ENCODE results near the gene GCNT2. TPM values are rescaled to one million over a fixed set of nuclear protein-coding genes. Genes with fewer than 3 reads are reported as not detected.
A peak's percentile ranks its signal among the peaks of the same experiment; 100 is the strongest.

The GCNT2 gene
- total and polyA plus RNA-seq, 2 donors (not counting 1 experiment from before 2014, with no cell fraction given), result 1.3 to 2.1 TPM

DNA sequence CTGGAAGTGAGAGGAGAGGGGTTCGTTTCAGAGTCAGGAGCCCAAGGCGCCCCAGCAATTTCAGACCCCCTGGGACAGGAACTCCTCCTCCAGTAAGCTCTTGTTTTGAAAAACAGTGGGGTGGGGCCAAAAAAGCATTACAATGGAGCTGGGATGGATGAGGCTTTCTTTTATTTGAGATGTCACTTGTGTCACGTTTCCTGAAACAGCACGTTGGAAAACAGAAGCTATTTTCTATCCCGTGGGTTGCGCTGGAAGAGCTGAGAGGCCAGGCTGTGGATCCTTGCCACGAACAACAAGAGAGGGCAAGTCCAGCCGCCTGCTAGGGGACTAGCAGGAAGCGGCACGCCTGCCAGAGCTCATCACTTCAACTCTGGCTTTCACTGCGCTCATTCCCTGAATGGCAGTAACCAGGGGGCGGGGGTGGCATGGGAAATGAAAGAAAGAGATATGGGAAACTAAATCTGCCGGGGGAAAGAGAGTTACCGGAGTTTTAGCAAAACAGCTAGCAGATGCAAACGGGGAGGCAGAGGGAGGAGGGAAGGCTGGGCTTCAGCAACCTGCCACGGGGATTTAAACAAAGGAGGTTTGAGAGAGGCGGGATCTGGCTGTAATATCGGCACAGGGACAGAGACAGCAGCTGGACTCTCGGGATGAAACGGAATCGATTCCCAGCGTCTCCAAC is 34.6 kb downstream of the GCNT2 start:
- H3K79me2 ChIP-seq (ENCODE audit: control insufficient read depth, insufficient read depth, low read length), result no peaks in the 10 kb centered on the region
- no peaks in the 10 kb centered on the region for H3K27me3 ChIP-seq (ENCODE audit: control insufficient read depth, insufficient read depth, low read length)
- no peak for TF ChIP-seq EZH2 (IDR thresholded peaks at IDR 0.05; ENCODE audit: low read length, missing control alignments)
- TF ChIP-seq, protein P1, sequence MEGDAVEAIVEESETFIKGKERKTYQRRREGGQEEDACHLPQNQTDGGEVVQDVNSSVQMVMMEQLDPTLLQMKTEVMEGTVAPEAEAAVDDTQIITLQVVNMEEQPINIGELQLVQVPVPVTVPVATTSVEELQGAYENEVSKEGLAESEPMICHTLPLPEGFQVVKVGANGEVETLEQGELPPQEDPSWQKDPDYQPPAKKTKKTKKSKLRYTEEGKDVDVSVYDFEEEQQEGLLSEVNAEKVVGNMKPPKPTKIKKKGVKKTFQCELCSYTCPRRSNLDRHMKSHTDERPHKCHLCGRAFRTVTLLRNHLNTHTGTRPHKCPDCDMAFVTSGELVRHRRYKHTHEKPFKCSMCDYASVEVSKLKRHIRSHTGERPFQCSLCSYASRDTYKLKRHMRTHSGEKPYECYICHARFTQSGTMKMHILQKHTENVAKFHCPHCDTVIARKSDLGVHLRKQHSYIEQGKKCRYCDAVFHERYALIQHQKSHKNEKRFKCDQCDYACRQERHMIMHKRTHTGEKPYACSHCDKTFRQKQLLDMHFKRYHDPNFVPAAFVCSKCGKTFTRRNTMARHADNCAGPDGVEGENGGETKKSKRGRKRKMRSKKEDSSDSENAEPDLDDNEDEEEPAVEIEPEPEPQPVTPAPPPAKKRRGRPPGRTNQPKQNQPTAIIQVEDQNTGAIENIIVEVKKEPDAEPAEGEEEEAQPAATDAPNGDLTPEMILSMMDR (conservative IDR thresholded peaks at IDR 0.05 in 1 of 2, IDR thresholded peaks at IDR 0.05 in 1 of 2; ENCODE audit: low read depth in 1 of 2, low read length in 2 of 2), result peak in 1 of 2 donors; percentile 2
- H3K27ac ChIP-seq (ENCODE audit: insufficient read depth, low read length), result no peak overlapping the region
- H3K9me3 ChIP-seq (ENCODE audit: control insufficient read depth, insufficient read depth, low read depth, low read length), result no peaks in the 10 kb centered on the region
- no peak overlapping the region for H3K9ac ChIP-seq (ENCODE audit: insufficient read depth, low read length)
- peak overlapping the region; percentile 83 for H3K4me2 ChIP-seq (ENCODE audit: extremely low read depth, insufficient read depth, low read length)
- H2AFZ ChIP-seq (ENCODE audit: low read length), result peak overlapping the region; percentile 69
- DNase-seq (ENCODE audit: low read depth in 2 of 2), result peak; percentile 41 to 46
- H3K4me3 ChIP-seq (replicated peaks in 1 of 4; ENCODE audit: control extremely low read depth in 1 of 4, insufficient read depth in 1 of 4, low read depth in 3 of 4, low read length in 4 of 4), result peak overlapping the region; percentile 32 to 60 (median 44)
- peaks cover 2% of the 10 kb centered on the region for H3K4me1 ChIP-seq (ENCODE audit: control insufficient read depth, extremely low read depth, insufficient read depth, low read length)
- H3K36me3 ChIP-seq (ENCODE audit: control insufficient read depth, insufficient read depth, low read length), result no peaks in the 10 kb centered on the region
- H4K20me1 ChIP-seq (ENCODE audit: control insufficient read depth, extremely low read depth, insufficient read depth, low read length), result peaks cover 2% of the 10 kb centered on the region

DNA sequence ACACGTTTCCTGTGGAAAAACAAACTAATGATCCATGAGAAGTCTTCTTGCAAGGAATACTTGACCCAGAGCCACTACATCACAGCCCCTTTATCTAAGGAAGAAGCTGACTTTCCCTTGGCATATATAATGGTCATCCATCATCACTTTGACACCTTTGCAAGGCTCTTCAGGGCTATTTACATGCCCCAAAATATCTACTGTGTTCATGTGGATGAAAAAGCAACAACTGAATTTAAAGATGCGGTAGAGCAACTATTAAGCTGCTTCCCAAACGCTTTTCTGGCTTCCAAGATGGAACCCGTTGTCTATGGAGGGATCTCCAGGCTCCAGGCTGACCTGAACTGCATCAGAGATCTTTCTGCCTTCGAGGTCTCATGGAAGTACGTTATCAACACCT is 35.4 kb downstream of the GCNT2 start:
- Histone ChIP-seq H3K27ac (ENCODE audit: insufficient read depth, low read length) (no peak overlapping the region), H3K9ac (ENCODE audit: insufficient read depth, low read length) (no peak overlapping the region), H3K4me1 (ENCODE audit: control insufficient read depth, extremely low read depth, insufficient read depth, low read length) (peaks cover 2% of the 10 kb centered on the region), H3K9me3 (ENCODE audit: control insufficient read depth, insufficient read depth, low read depth, low read length) (no peaks in the 10 kb centered on the region), H2AFZ (ENCODE audit: low read length) (no peak overlapping the region), H4K20me1 (ENCODE audit: control insufficient read depth, extremely low read depth, insufficient read depth, low read length) (peaks cover 2% of the 10 kb centered on the region), H3K4me3 (replicated peaks in 1 of 4; ENCODE audit: control extremely low read depth in 1 of 4, insufficient read depth in 1 of 4, low read depth in 3 of 4, low read length in 4 of 4) (peak overlapping the region in 2 of 4 experiments; percentile 53 to 60), H3K27me3 (ENCODE audit: control insufficient read depth, insufficient read depth, low read length) (no peaks in the 10 kb centered on the region), H3K4me2 (ENCODE audit: extremely low read depth, insufficient read depth, low read length) (peak overlapping the region; percentile 1), H3K36me3 (ENCODE audit: control insufficient read depth, insufficient read depth, low read length) (no peaks in the 10 kb centered on the region), H3K79me2 (ENCODE audit: control insufficient read depth, insufficient read depth, low read length) (no peaks in the 10 kb centered on the region)
- TF ChIP-seq EZH2 (IDR thresholded peaks at IDR 0.05; ENCODE audit: low read length, missing control alignments), result no peak
- TF ChIP-seq, protein P1 (conservative IDR thresholded peaks at IDR 0.05 in 1 of 2, IDR thresholded peaks at IDR 0.05 in 1 of 2; ENCODE audit: low read depth in 1 of 2, low read length in 2 of 2), result no peak
- peak in 1 of 2 donors; percentile 19 for DNase-seq (ENCODE audit: low read depth in 2 of 2)

DNA sequence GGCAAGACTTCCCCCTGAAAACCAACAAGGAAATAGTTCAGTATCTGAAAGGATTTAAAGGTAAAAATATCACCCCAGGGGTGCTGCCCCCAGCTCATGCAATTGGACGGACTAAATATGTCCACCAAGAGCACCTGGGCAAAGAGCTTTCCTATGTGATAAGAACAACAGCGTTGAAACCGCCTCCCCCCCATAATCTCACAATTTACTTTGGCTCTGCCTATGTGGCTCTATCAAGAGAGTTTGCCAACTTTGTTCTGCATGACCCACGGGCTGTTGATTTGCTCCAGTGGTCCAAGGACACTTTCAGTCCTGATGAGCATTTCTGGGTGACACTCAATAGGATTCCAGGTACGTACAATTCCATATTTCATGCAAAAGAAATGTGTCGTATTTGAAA is 35.8 kb downstream of the GCNT2 start:
- H3K27me3 ChIP-seq (ENCODE audit: control insufficient read depth, insufficient read depth, low read length), result no peaks in the 10 kb centered on the region
- no peak for TF ChIP-seq EZH2 (IDR thresholded peaks at IDR 0.05; ENCODE audit: low read length, missing control alignments)
- TF ChIP-seq, protein P1 (conservative IDR thresholded peaks at IDR 0.05 in 1 of 2, IDR thresholded peaks at IDR 0.05 in 1 of 2; ENCODE audit: low read depth in 1 of 2, low read length in 2 of 2), result no peak
- no peak for DNase-seq (ENCODE audit: low read depth in 2 of 2)
- no peaks in the 10 kb centered on the region for H3K36me3 ChIP-seq (ENCODE audit: control insufficient read depth, insufficient read depth, low read length)
- H3K79me2 ChIP-seq (ENCODE audit: control insufficient read depth, insufficient read depth, low read length), result no peaks in the 10 kb centered on the region
- H3K27ac ChIP-seq (ENCODE audit: insufficient read depth, low read length), result no peak overlapping the region
- H3K4me3 ChIP-seq (replicated peaks in 1 of 4; ENCODE audit: control extremely low read depth in 1 of 4, insufficient read depth in 1 of 4, low read depth in 3 of 4, low read length in 4 of 4), result no peak overlapping the region
- H3K4me1 ChIP-seq (ENCODE audit: control insufficient read depth, extremely low read depth, insufficient read depth, low read length), result peaks cover 2% of the 10 kb centered on the region
- H3K4me2 ChIP-seq (ENCODE audit: extremely low read depth, insufficient read depth, low read length), result no peak overlapping the region
- peaks cover 2% of the 10 kb centered on the region for H4K20me1 ChIP-seq (ENCODE audit: control insufficient read depth, extremely low read depth, insufficient read depth, low read length)
- H3K9me3 ChIP-seq (ENCODE audit: control insufficient read depth, insufficient read depth, low read depth, low read length), result no peaks in the 10 kb centered on the region
- H2AFZ ChIP-seq (ENCODE audit: low read length), result no peak overlapping the region
- H3K9ac ChIP-seq (ENCODE audit: insufficient read depth, low read length), result no peak overlapping the region

Measured in fibroblast of lung (primary cell).